Erythroblast (primary cell): ENCODE data around the gene AMT.

ENCODE experiments used
- GATA1 ChIP-seq: IDR thresholded peaks from 2 replicates; pipeline ENCODE4 v1.6.1; 2011; ENCODE audit warnings: low read depth, mild to moderate bottlenecking, control low read depth, low read length, moderate library complexity
- POLR2A ChIP-seq: IDR thresholded peaks from 2 replicates; pipeline ENCODE4 v1.6.1; 2011; ENCODE audit warnings: mild to moderate bottlenecking, low read length

- TF ChIP-seq POLR2A = no peak
- TF ChIP-seq GATA1 = no peak
Observed at GRCh38 chr3:49377483-49377882, 44.8 kb downstream of the AMT start.
